ENCODE measurements around the gene PIP4K2A. TPM values are rescaled to one million over a fixed set of nuclear protein-coding genes. Genes with fewer than 3 reads are reported as not detected.

Gene PIP4K2A
- total RNA-seq, 1 donor from 2014 or later: 17.9 TPM

- Histone ChIP-seq H3K36me3 (ENCODE audit: control insufficient read depth, insufficient read depth, low read length) (peaks cover 3% of the 10 kb centered on the region), H3K4me3 (ENCODE audit: low read depth, low read length) (no peak overlapping the region), H3K27me3 (ENCODE audit: control insufficient read depth, insufficient read depth, low read length) (no peaks in the 10 kb centered on the region)
- no peak for TF ChIP-seq CTCF (IDR thresholded peaks at IDR 0.05; ENCODE audit: insufficient read depth, low read length, severe bottlenecking)
- no peak for FAIRE-seq
- DNase-seq (ENCODE audit: low read depth): no peak
Measured at GRCh38 chr10:22599636-22600228, 114.6 kb downstream of the PIP4K2A start.

- DNase-seq (ENCODE audit: low read depth): peak; percentile 74
- no peak overlapping the region for H3K4me3 ChIP-seq (ENCODE audit: low read depth, low read length)
- FAIRE-seq: no peak
- H3K36me3 ChIP-seq (ENCODE audit: control insufficient read depth, insufficient read depth, low read length): peaks cover 3% of the 10 kb centered on the region
- no peak for TF ChIP-seq CTCF (IDR thresholded peaks at IDR 0.05; ENCODE audit: insufficient read depth, low read length, severe bottlenecking)
- H3K27me3 ChIP-seq (ENCODE audit: control insufficient read depth, insufficient read depth, low read length): no peaks in the 10 kb centered on the region
Measured at GRCh38 chr10:22599048-22599561, 115.3 kb downstream of the PIP4K2A start.

GRCh38 chr10:22598478-22598877, 115.9 kb downstream of the PIP4K2A start:
- TF ChIP-seq CTCF (IDR thresholded peaks at IDR 0.05; ENCODE audit: insufficient read depth, low read length, severe bottlenecking): no peak
- H3K27me3 ChIP-seq (ENCODE audit: control insufficient read depth, insufficient read depth, low read length): no peaks in the 10 kb centered on the region
- H3K36me3 ChIP-seq (ENCODE audit: control insufficient read depth, insufficient read depth, low read length): peaks cover 1% of the 10 kb centered on the region
- no peak overlapping the region for H3K4me3 ChIP-seq (ENCODE audit: low read depth, low read length)
- no peak for FAIRE-seq
- DNase-seq (ENCODE audit: low read depth): no peak

- no peak for TF ChIP-seq CTCF (IDR thresholded peaks at IDR 0.05; ENCODE audit: insufficient read depth, low read length, severe bottlenecking)
- no peak for FAIRE-seq
- H3K36me3 ChIP-seq (ENCODE audit: control insufficient read depth, insufficient read depth, low read length): peaks cover 1% of the 10 kb centered on the region
- no peaks in the 10 kb centered on the region for H3K27me3 ChIP-seq (ENCODE audit: control insufficient read depth, insufficient read depth, low read length)
- H3K4me3 ChIP-seq (ENCODE audit: low read depth, low read length): no peak overlapping the region
- DNase-seq (ENCODE audit: low read depth): no peak
Measured at GRCh38 chr10:22597138-22597537, 117.2 kb downstream of the PIP4K2A start.

- DNase-seq (ENCODE audit: low read depth) (no peak), FAIRE-seq (no peak)
- Histone ChIP-seq H3K4me3 (ENCODE audit: low read depth, low read length) (no peak overlapping the region), H3K27me3 (ENCODE audit: control insufficient read depth, insufficient read depth, low read length) (no peaks in the 10 kb centered on the region), H3K36me3 (ENCODE audit: control insufficient read depth, insufficient read depth, low read length) (peaks cover 2% of the 10 kb centered on the region)
- no peak for TF ChIP-seq CTCF (IDR thresholded peaks at IDR 0.05; ENCODE audit: insufficient read depth, low read length, severe bottlenecking)
Measured at GRCh38 chr10:22593636-22594198, 120.7 kb downstream of the PIP4K2A start.

Measured in bronchial epithelial cell (primary cell).